ENCODE results near the gene PTPN2.
A peak's percentile ranks its signal among the peaks of the same experiment; 100 is the strongest.

PTPN2 gene

DNA sequence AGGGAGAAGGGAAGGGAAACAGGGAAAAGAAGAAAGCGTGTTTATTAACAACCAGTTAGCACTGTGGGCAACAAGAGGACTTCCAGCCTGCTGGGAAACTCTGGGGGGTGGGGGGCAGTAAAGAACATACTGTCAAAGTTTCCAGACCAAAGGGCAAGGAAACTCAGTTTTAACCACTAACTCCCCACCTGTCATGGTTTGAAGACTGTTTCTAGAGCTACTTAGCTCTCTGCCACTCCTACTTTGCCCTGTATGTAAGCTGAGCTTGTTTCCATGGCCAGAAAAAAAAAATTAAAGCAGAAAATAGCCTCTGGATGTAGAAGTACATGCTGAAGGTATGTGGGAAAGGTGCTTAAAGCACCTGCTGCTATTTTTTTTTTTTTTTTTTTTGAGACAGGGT lies 11.0 kb upstream of the PTPN2 start:
- WGBS, 2 donors (ENCODE audit: extremely low coverage in 2 of 2, insufficient read length in 2 of 2, insufficient replicate concordance in 1 of 2) = no CpG with 5 or more reads among the region's 1 CpG

DNA sequence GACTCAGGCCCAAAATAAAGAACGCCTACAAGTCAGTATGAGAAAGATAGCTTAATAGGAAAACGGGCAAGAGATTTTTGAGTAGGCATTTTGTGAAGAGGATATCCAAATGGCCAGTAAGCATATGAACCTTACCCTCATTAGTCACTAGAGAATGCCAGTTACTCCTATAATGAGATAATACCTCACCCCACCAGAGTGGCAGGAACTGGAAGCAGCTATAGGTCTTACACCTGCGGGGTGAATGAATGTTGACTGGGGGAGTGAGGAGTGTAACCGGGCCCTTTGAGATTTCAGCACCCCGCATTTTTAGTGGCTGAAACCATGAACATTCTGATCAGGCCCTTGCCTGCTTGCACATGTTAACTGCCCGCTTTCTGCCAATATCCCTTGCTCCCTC lies 7.5 kb upstream of the PTPN2 start:
- Histone ChIP-seq H3K27ac (replicated peaks; ENCODE audit: low read length) (no peak overlapping the region), H2BK5ac (ENCODE audit: low read length) (no peak overlapping the region), H3K79me1 (ENCODE audit: low read depth, low read length) (no peaks in the 10 kb centered on the region), H3K36me3 (replicated peaks in 1 of 2; ENCODE audit: control insufficient read depth in 2 of 2, insufficient read depth in 2 of 2, low read length in 2 of 2) (no peaks in the 10 kb centered on the region), H2BK15ac (ENCODE audit: low read length) (no peak overlapping the region), H4K8ac (ENCODE audit: low read depth, low read length) (no peak overlapping the region), H3K18ac (ENCODE audit: low read length) (no peak overlapping the region), H2AFZ (ENCODE audit: low read length) (peak overlapping the region; percentile 46), H3K27me3 (ENCODE audit: control insufficient read depth in 3 of 3, insufficient read depth in 3 of 3, low read depth in 1 of 3, low read length in 3 of 3) (no peaks in the 10 kb centered on the region), H2BK12ac (ENCODE audit: low read length) (no peak overlapping the region), H3K9ac (ENCODE audit: low read depth, low read length, poor library complexity) (no peak overlapping the region), H2BK120ac (ENCODE audit: low read depth, low read length) (no peak overlapping the region), H4K91ac (ENCODE audit: low read depth, low read length, poor library complexity) (no peak overlapping the region), H3K4me3 (ENCODE audit: low read length in 2 of 2) (no peak overlapping the region), H3K9me3 (replicated peaks in 1 of 2; ENCODE audit: control insufficient read depth in 2 of 2, insufficient read depth in 1 of 2, low read depth in 1 of 2, low read length in 2 of 2) (peaks cover 3 to 11% of the 10 kb centered on the region in 2 donors), H3K4ac (ENCODE audit: low read length) (no peak overlapping the region), H3K4me1 (ENCODE audit: control insufficient read depth in 2 of 2, insufficient read depth in 1 of 2, low read depth in 1 of 2, low read length in 2 of 2) (peaks cover 0 to 4% of the 10 kb centered on the region in 2 donors), H3K14ac (ENCODE audit: low read length) (no peak overlapping the region), H2AK5ac (ENCODE audit: low read depth, low read length) (no peak overlapping the region), H3K23ac (ENCODE audit: low read depth, low read length, poor library complexity) (no peak overlapping the region), H3K4me2 (ENCODE audit: insufficient read depth, low read length, poor library complexity, severe bottlenecking) (no peak overlapping the region)
- no peak for DNase-seq (ENCODE audit: low spot score)
- no CpG with 5 or more reads among the region's 6 CpGs for WGBS, 2 donors (ENCODE audit: extremely low coverage in 2 of 2, insufficient read length in 2 of 2, insufficient replicate concordance in 1 of 2)

More for the DNA sequence above, 11.0 kb upstream of the PTPN2 start:
- H3K79me1 ChIP-seq (ENCODE audit: low read depth, low read length) = no peaks in the 10 kb centered on the region
- H3K4me1 ChIP-seq (ENCODE audit: control insufficient read depth in 2 of 2, insufficient read depth in 1 of 2, low read depth in 1 of 2, low read length in 2 of 2) = peaks cover 0 to 4% of the 10 kb centered on the region in 2 donors
- no peaks in the 10 kb centered on the region for H3K27me3 ChIP-seq (ENCODE audit: control insufficient read depth in 3 of 3, insufficient read depth in 3 of 3, low read depth in 1 of 3, low read length in 3 of 3)
- H3K14ac ChIP-seq (ENCODE audit: low read length) = no peak overlapping the region
- H2BK120ac ChIP-seq (ENCODE audit: low read depth, low read length) = no peak overlapping the region
- DNase-seq (ENCODE audit: low spot score) = no peak
- no peak overlapping the region for H3K4ac ChIP-seq (ENCODE audit: low read length)
- no peak overlapping the region for H3K4me3 ChIP-seq (ENCODE audit: low read length in 2 of 2)
- no peak overlapping the region for H4K8ac ChIP-seq (ENCODE audit: low read depth, low read length)
- H3K27ac ChIP-seq (replicated peaks; ENCODE audit: low read length) = no peak overlapping the region
- H3K9me3 ChIP-seq (replicated peaks in 1 of 2; ENCODE audit: control insufficient read depth in 2 of 2, insufficient read depth in 1 of 2, low read depth in 1 of 2, low read length in 2 of 2) = peaks cover 3 to 10% of the 10 kb centered on the region in 2 donors
- no peak overlapping the region for H2AFZ ChIP-seq (ENCODE audit: low read length)
- H2AK5ac ChIP-seq (ENCODE audit: low read depth, low read length) = no peak overlapping the region
- no peak overlapping the region for H2BK12ac ChIP-seq (ENCODE audit: low read length)
- no peak overlapping the region for H2BK15ac ChIP-seq (ENCODE audit: low read length)
- H3K9ac ChIP-seq (ENCODE audit: low read depth, low read length, poor library complexity) = no peak overlapping the region
- H4K91ac ChIP-seq (ENCODE audit: low read depth, low read length, poor library complexity) = no peak overlapping the region
- no peak overlapping the region for H3K4me2 ChIP-seq (ENCODE audit: insufficient read depth, low read length, poor library complexity, severe bottlenecking)
- H2BK5ac ChIP-seq (ENCODE audit: low read length) = no peak overlapping the region
- no peaks in the 10 kb centered on the region for H3K36me3 ChIP-seq (replicated peaks in 1 of 2; ENCODE audit: control insufficient read depth in 2 of 2, insufficient read depth in 2 of 2, low read length in 2 of 2)
- H3K18ac ChIP-seq (ENCODE audit: low read length) = no peak overlapping the region
- no peak overlapping the region for H3K23ac ChIP-seq (ENCODE audit: low read depth, low read length, poor library complexity)

GRCh38 chr18:12890964-12891363 lies 6.9 kb upstream of the PTPN2 start:
- no peak overlapping the region for H3K4ac ChIP-seq (ENCODE audit: low read length)
- H3K9me3 ChIP-seq (replicated peaks in 1 of 2; ENCODE audit: control insufficient read depth in 2 of 2, insufficient read depth in 1 of 2, low read depth in 1 of 2, low read length in 2 of 2) = peaks cover 3 to 11% of the 10 kb centered on the region in 2 donors
- H2BK120ac ChIP-seq (ENCODE audit: low read depth, low read length) = no peak overlapping the region
- H3K9ac ChIP-seq (ENCODE audit: low read depth, low read length, poor library complexity) = no peak overlapping the region
- no peak overlapping the region for H2BK5ac ChIP-seq (ENCODE audit: low read length)
- H3K18ac ChIP-seq (ENCODE audit: low read length) = no peak overlapping the region
- WGBS, 2 donors (ENCODE audit: extremely low coverage in 2 of 2, insufficient read length in 2 of 2, insufficient replicate concordance in 1 of 2) = no CpG with 5 or more reads among the region's 3 CpGs
- H2AFZ ChIP-seq (ENCODE audit: low read length) = no peak overlapping the region
- no peak overlapping the region for H4K8ac ChIP-seq (ENCODE audit: low read depth, low read length)
- H4K91ac ChIP-seq (ENCODE audit: low read depth, low read length, poor library complexity) = no peak overlapping the region
- no peaks in the 10 kb centered on the region for H3K36me3 ChIP-seq (replicated peaks in 1 of 2; ENCODE audit: control insufficient read depth in 2 of 2, insufficient read depth in 2 of 2, low read length in 2 of 2)
- no peak overlapping the region for H2BK12ac ChIP-seq (ENCODE audit: low read length)
- H3K23ac ChIP-seq (ENCODE audit: low read depth, low read length, poor library complexity) = no peak overlapping the region
- H3K27ac ChIP-seq (replicated peaks; ENCODE audit: low read length) = no peak overlapping the region
- H3K4me3 ChIP-seq (ENCODE audit: low read length in 2 of 2) = no peak overlapping the region
- no peaks in the 10 kb centered on the region for H3K79me1 ChIP-seq (ENCODE audit: low read depth, low read length)
- no peak overlapping the region for H2AK5ac ChIP-seq (ENCODE audit: low read depth, low read length)
- peaks cover 0 to 4% of the 10 kb centered on the region in 2 donors for H3K4me1 ChIP-seq (ENCODE audit: control insufficient read depth in 2 of 2, insufficient read depth in 1 of 2, low read depth in 1 of 2, low read length in 2 of 2)
- no peak overlapping the region for H3K4me2 ChIP-seq (ENCODE audit: insufficient read depth, low read length, poor library complexity, severe bottlenecking)
- H3K27me3 ChIP-seq (ENCODE audit: control insufficient read depth in 3 of 3, insufficient read depth in 3 of 3, low read depth in 1 of 3, low read length in 3 of 3) = no peaks in the 10 kb centered on the region
- DNase-seq (ENCODE audit: low spot score) = no peak
- no peak overlapping the region for H3K14ac ChIP-seq (ENCODE audit: low read length)
- H2BK15ac ChIP-seq (ENCODE audit: low read length) = no peak overlapping the region

DNA sequence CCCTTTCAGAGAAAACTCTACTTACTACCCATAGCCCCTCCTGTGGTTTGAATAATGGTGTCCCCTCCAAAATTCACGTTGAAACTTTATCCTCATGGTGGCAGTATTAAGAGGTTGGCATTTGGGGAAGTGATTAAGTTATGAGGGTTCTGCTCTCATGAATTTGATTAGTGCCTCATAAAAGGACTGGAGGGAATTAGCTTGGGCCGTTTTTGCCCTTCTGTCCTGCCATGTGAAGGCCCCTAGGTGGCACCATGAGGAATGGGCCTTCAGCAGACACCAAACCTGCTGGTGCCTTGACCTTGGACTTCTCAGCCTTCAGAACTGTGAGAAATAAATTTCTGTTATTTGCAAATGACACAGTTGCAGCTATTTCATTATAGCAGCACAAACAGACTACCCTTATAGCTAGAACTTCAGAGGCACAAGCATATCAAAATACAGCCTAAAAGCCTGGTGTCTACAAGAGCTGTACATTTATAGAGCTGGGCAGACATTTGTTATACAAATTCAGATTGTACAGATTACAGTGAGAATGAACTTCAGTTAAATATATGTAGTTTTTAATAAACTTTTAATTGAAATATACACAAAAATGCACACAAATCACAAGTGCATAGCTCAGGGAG lies 2.6 kb upstream of the PTPN2 start:
- Histone ChIP-seq H3K27me3 (ENCODE audit: control insufficient read depth in 3 of 3, insufficient read depth in 3 of 3, low read depth in 1 of 3, low read length in 3 of 3) (no peaks in the 10 kb centered on the region), H3K4me1 (ENCODE audit: control insufficient read depth in 2 of 2, insufficient read depth in 1 of 2, low read depth in 1 of 2, low read length in 2 of 2) (peaks cover 2 to 8% of the 10 kb centered on the region in 2 donors), H3K4ac (ENCODE audit: low read length) (no peak overlapping the region), H2AK5ac (ENCODE audit: low read depth, low read length) (no peak overlapping the region), H2BK120ac (ENCODE audit: low read depth, low read length) (no peak overlapping the region), H2AFZ (ENCODE audit: low read length) (no peak overlapping the region), H3K27ac (replicated peaks; ENCODE audit: low read length) (no peak overlapping the region), H2BK5ac (ENCODE audit: low read length) (no peak overlapping the region), H3K4me3 (ENCODE audit: low read length in 2 of 2) (no peak overlapping the region), H2BK12ac (ENCODE audit: low read length) (no peak overlapping the region), H3K14ac (ENCODE audit: low read length) (no peak overlapping the region), H3K36me3 (replicated peaks in 1 of 2; ENCODE audit: control insufficient read depth in 2 of 2, insufficient read depth in 2 of 2, low read length in 2 of 2) (no peaks in the 10 kb centered on the region), H3K18ac (ENCODE audit: low read length) (no peak overlapping the region), H3K9ac (ENCODE audit: low read depth, low read length, poor library complexity) (no peak overlapping the region), H3K4me2 (ENCODE audit: insufficient read depth, low read length, poor library complexity, severe bottlenecking) (no peak overlapping the region), H4K91ac (ENCODE audit: low read depth, low read length, poor library complexity) (no peak overlapping the region), H3K9me3 (replicated peaks in 1 of 2; ENCODE audit: control insufficient read depth in 2 of 2, insufficient read depth in 1 of 2, low read depth in 1 of 2, low read length in 2 of 2) (peaks cover 3 to 11% of the 10 kb centered on the region in 2 donors), H3K79me1 (ENCODE audit: low read depth, low read length) (peaks cover 2% of the 10 kb centered on the region), H3K23ac (ENCODE audit: low read depth, low read length, poor library complexity) (no peak overlapping the region), H4K8ac (ENCODE audit: low read depth, low read length) (no peak overlapping the region), H2BK15ac (ENCODE audit: low read length) (no peak overlapping the region)
- no peak for DNase-seq (ENCODE audit: low spot score)
- no CpG with 5 or more reads among the region's 2 CpGs for WGBS, 2 donors (ENCODE audit: extremely low coverage in 2 of 2, insufficient read length in 2 of 2, insufficient replicate concordance in 1 of 2)
